MG63 (cell line): Measurements from ENCODE around the gene ST14. TPM values are rescaled to one million over a fixed set of nuclear protein-coding genes. Genes with fewer than 3 reads are reported as not detected.
"Not testable (repeated sequence)": the region's sequence is repeated elsewhere in the genome, so short reads cannot be mapped to it uniquely, and the experiment has no call there.

ENCODE experiments used
- DNase-seq: peaks from one replicate; pipeline ENCODE4 v3.0.0-alpha.2; 2020
- H3K27me3 ChIP-seq: fragments of 250-450 bp; sonication (Bioruptor Pico); 2 replicates; pipeline ENCODE4 v1.5.1; 2020; ENCODE audit warnings: mild to moderate bottlenecking, moderate library complexity
- H3K36me3 ChIP-seq: fragments of 250-450 bp; sonication (Bioruptor Pico); 2 replicates; pipeline ENCODE4 v1.5.1; 2020; ENCODE audit warnings: mild to moderate bottlenecking, moderate library complexity
- H3K4me3 ChIP-seq: fragments of 250-450 bp; sonication (Bioruptor Pico); 2 replicates; pipeline ENCODE4 v1.5.1; 2020; ENCODE audit warnings: mild to moderate bottlenecking, moderate library complexity
- H3K9me3 ChIP-seq: fragments of 250-450 bp; sonication (Bioruptor Pico); 2 replicates; pipeline ENCODE4 v1.5.1; 2020; ENCODE audit warnings: mild to moderate bottlenecking, moderate library complexity
- total RNA-seq: library from RNA; depleted of rRNA; stranded (reverse); fragments of >200 nt; shearing (Covaris generic); gene quantifications from 2 replicates; pipeline ENCODE4 v1.2.3, GENCODE V29; 2014; ENCODE audit warnings: low replicate concordance

The ST14 gene
- total RNA-seq, 1 experiment from 2014 or later, result not detected

- Histone ChIP-seq H3K27me3 (no peaks in the 10 kb centered on the region), H3K36me3 (no peaks in the 10 kb centered on the region), H3K9me3 (no peaks in the 10 kb centered on the region), H3K4me3 (no peak overlapping the region)
- DNase-seq, result no peak
These were observed 60.9 kb downstream of the ST14 start for GRCh38 chr11:130220311-130221035.

GRCh38 chr11:130223291-130223971, 63.8 kb downstream of the ST14 start:
- Histone ChIP-seq H3K4me3 (no peak overlapping the region), H3K27me3 (no peaks in the 10 kb centered on the region), H3K36me3 (no peaks in the 10 kb centered on the region), H3K9me3 (no peaks in the 10 kb centered on the region)
- DNase-seq, result no peak

GRCh38 chr11:130227373-130227772, 67.8 kb downstream of the ST14 start:
- no peak for DNase-seq
- H3K36me3 ChIP-seq, result no peaks in the 10 kb centered on the region
- H3K9me3 ChIP-seq, result no peaks in the 10 kb centered on the region
- H3K4me3 ChIP-seq, result no peak overlapping the region
- H3K27me3 ChIP-seq, result no peaks in the 10 kb centered on the region

- not testable (repeated sequence) for H3K9me3 ChIP-seq, DNase-seq, H3K4me3 ChIP-seq, H3K27me3 ChIP-seq, H3K36me3 ChIP-seq
These were observed 73.9 kb downstream of the ST14 start for GRCh38 chr11:130233486-130233885.

- DNase-seq, H3K9me3 ChIP-seq, H3K27me3 ChIP-seq, H3K36me3 ChIP-seq, H3K4me3 ChIP-seq: not testable (repeated sequence)
These were observed 74.3 kb downstream of the ST14 start for GRCh38 chr11:130233888-130234287.

- no peak for DNase-seq
- H3K4me3 ChIP-seq, result no peak overlapping the region
- no peaks in the 10 kb centered on the region for H3K27me3 ChIP-seq
- H3K9me3 ChIP-seq, result no peaks in the 10 kb centered on the region
- H3K36me3 ChIP-seq, result peaks cover 9% of the 10 kb centered on the region
These were observed 74.7 kb downstream of the ST14 start for GRCh38 chr11:130234315-130234714.

GRCh38 chr11:130237282-130238006, 77.9 kb downstream of the ST14 start:
- H3K27me3 ChIP-seq, result no peaks in the 10 kb centered on the region
- H3K36me3 ChIP-seq, result peaks cover 9% of the 10 kb centered on the region
- H3K4me3 ChIP-seq, result no peak overlapping the region
- no peak for DNase-seq
- no peaks in the 10 kb centered on the region for H3K9me3 ChIP-seq

- H3K9me3 ChIP-seq, result no peaks in the 10 kb centered on the region
- H3K27me3 ChIP-seq, result no peaks in the 10 kb centered on the region
- no peak for DNase-seq
- H3K36me3 ChIP-seq, result no peaks in the 10 kb centered on the region; the same call in none of the 2 replicates
- H3K4me3 ChIP-seq, result no peak overlapping the region
These were observed 82.1 kb downstream of the ST14 start for GRCh38 chr11:130241713-130242112.

GRCh38 chr11:130243816-130244215, 84.2 kb downstream of the ST14 start:
- no peaks in the 10 kb centered on the region for H3K27me3 ChIP-seq
- H3K9me3 ChIP-seq, result no peaks in the 10 kb centered on the region
- no peaks in the 10 kb centered on the region; the same call in 1 of the 2 replicates for H3K36me3 ChIP-seq
- DNase-seq, result no peak
- H3K4me3 ChIP-seq, result no peak overlapping the region

GRCh38 chr11:130244848-130245247, 85.3 kb downstream of the ST14 start:
- no peaks in the 10 kb centered on the region; the same call in 1 of the 2 replicates for H3K36me3 ChIP-seq
- no peak for DNase-seq
- H3K27me3 ChIP-seq, result no peaks in the 10 kb centered on the region
- no peaks in the 10 kb centered on the region for H3K9me3 ChIP-seq
- no peak overlapping the region for H3K4me3 ChIP-seq

GRCh38 chr11:130245375-130245774, 85.8 kb downstream of the ST14 start:
- DNase-seq, H3K9me3 ChIP-seq, H3K4me3 ChIP-seq, H3K36me3 ChIP-seq, H3K27me3 ChIP-seq: not testable (repeated sequence)

- no peak for DNase-seq
- no peak overlapping the region for H3K4me3 ChIP-seq
- no peaks in the 10 kb centered on the region for H3K27me3 ChIP-seq
- no peaks in the 10 kb centered on the region; the same call in 1 of the 2 replicates for H3K36me3 ChIP-seq
- H3K9me3 ChIP-seq, result no peaks in the 10 kb centered on the region; the same call in 1 of the 2 replicates
These were observed 86.7 kb downstream of the ST14 start for GRCh38 chr11:130246270-130246669.

- no peaks in the 10 kb centered on the region; the same call in none of the 2 replicates for H3K9me3 ChIP-seq
- no peaks in the 10 kb centered on the region for H3K27me3 ChIP-seq
- H3K36me3 ChIP-seq, result no peaks in the 10 kb centered on the region; the same call in none of the 2 replicates
- DNase-seq, result no peak
- no peak overlapping the region for H3K4me3 ChIP-seq
These were observed 87.2 kb downstream of the ST14 start for GRCh38 chr11:130246738-130247137.

- H3K36me3 ChIP-seq, result no peaks in the 10 kb centered on the region; the same call in none of the 2 replicates
- no peak overlapping the region for H3K4me3 ChIP-seq
- peaks cover 4% of the 10 kb centered on the region for H3K9me3 ChIP-seq
- no peak for DNase-seq
- no peaks in the 10 kb centered on the region for H3K27me3 ChIP-seq
These were observed 87.7 kb downstream of the ST14 start for GRCh38 chr11:130247319-130247718.

GRCh38 chr11:130249371-130249770, 89.8 kb downstream of the ST14 start:
- Histone ChIP-seq H3K36me3 (no peaks in the 10 kb centered on the region; the same call in none of the 2 replicates), H3K27me3 (no peaks in the 10 kb centered on the region), H3K4me3 (no peak overlapping the region), H3K9me3 (peaks cover 5% of the 10 kb centered on the region)
- no peak for DNase-seq

GRCh38 chr11:130249929-130250328, 90.3 kb downstream of the ST14 start:
- not testable (repeated sequence) for H3K27me3 ChIP-seq, H3K4me3 ChIP-seq, H3K9me3 ChIP-seq, DNase-seq, H3K36me3 ChIP-seq

GRCh38 chr11:130251763-130252162, 92.2 kb downstream of the ST14 start:
- not testable (repeated sequence) for DNase-seq, H3K27me3 ChIP-seq, H3K4me3 ChIP-seq, H3K36me3 ChIP-seq, H3K9me3 ChIP-seq
